GM23338 (cell line): ENCODE results near the gene SLC6A18. TPM values are rescaled to one million over a fixed set of nuclear protein-coding genes. Genes with fewer than 3 reads are reported as not detected.

ENCODE experiments used
- ATAC-seq: fragments of 200-7000 bp; cut with Tn5 transposase; 3 replicates; pipeline ENCODE4 v1.9.1; 2020
- DNase-seq: peaks from one replicate; pipeline ENCODE4 v3.0.0-alpha.2; 2015; ENCODE audit warnings: low spot score
- H2AFZ ChIP-seq: fragments of 200-600 bp; sonication (generic); 2 replicates; pipeline ENCODE4 v1.8.0; 2016; ENCODE audit warnings: antibody characterized with exemption, mild to moderate bottlenecking, moderate library complexity
- H3F3A ChIP-seq: fragments of 200-600 bp; sonication (generic); replicated peaks from 2 replicates; pipeline ENCODE4 v1.8.0; 2017; ENCODE audit warnings: antibody characterized with exemption, mixed run types, low read depth
- H3K27ac ChIP-seq: fragments of 200-600 bp; sonication (generic); 2 replicates; pipeline ENCODE4 v1.6.1; 2016; ENCODE audit warnings: low read depth
- H3K27me3 ChIP-seq: fragments of 200-600 bp; sonication (generic); 2 replicates; pipeline ENCODE4 v1.8.0; 2016; ENCODE audit warnings: mild to moderate bottlenecking, mixed run types, moderate library complexity; ENCODE audit not compliant: insufficient read depth
- H3K36me3 ChIP-seq: fragments of 200-600 bp; sonication (generic); 2 replicates; pipeline ENCODE4 v1.8.0; 2016; ENCODE audit warnings: mild to moderate bottlenecking; ENCODE audit not compliant: insufficient read depth
- H3K4me1 ChIP-seq: fragments of 200-600 bp; sonication (generic); 2 replicates; pipeline ENCODE4 v1.8.0; 2016; ENCODE audit warnings: mild to moderate bottlenecking, moderate library complexity; ENCODE audit not compliant: insufficient read depth
- H3K4me2 ChIP-seq: fragments of 200-600 bp; sonication (generic); 2 replicates; pipeline ENCODE4 v1.7.1; 2017; ENCODE audit warnings: mixed run types
- H3K4me3 ChIP-seq: fragments of 200-600 bp; sonication (generic); 2 replicates; pipeline ENCODE4 v1.6.1; 2016; ENCODE audit warnings: mixed run types
- H3K79me2 ChIP-seq: fragments of 200-600 bp; sonication (generic); replicated peaks from 2 replicates; pipeline ENCODE4 v1.8.0; 2017; ENCODE audit warnings: mild to moderate bottlenecking; ENCODE audit not compliant: insufficient read depth
- H3K9me2 ChIP-seq: fragments of 200-600 bp; sonication (generic); 2 replicates; pipeline ENCODE4 v1.8.0; 2017; ENCODE audit not compliant: insufficient read depth
- H4K20me1 ChIP-seq: fragments of 200-600 bp; sonication (generic); replicated peaks from 2 replicates; pipeline ENCODE4 v1.8.0; 2017; ENCODE audit warnings: mild to moderate bottlenecking; ENCODE audit not compliant: insufficient read depth
- H3K27ac Mint-ChIP-seq: 2 replicates; pipeline ENCODE4 v1.8.0; 2020; ENCODE audit warnings: inconsistent platforms, mild to moderate bottlenecking, moderate library complexity, mixed read lengths
- H3K27me3 Mint-ChIP-seq: 3 replicates; pipeline ENCODE4 v1.8.0; 2022; ENCODE audit warnings: low read depth, mild to moderate bottlenecking, moderate library complexity, mixed read lengths, inconsistent platforms; ENCODE audit not compliant: insufficient read depth, poor library complexity
- H3K36me3 Mint-ChIP-seq: 3 replicates; pipeline ENCODE4 v1.8.0; 2021; ENCODE audit warnings: low read depth, mild to moderate bottlenecking, inconsistent platforms, moderate library complexity, mixed read lengths
- H3K4me1 Mint-ChIP-seq: 3 replicates; pipeline ENCODE4 v1.8.0; 2020; ENCODE audit warnings: mild to moderate bottlenecking, inconsistent platforms, mixed read lengths
- H3K4me3 Mint-ChIP-seq: 3 replicates; pipeline ENCODE4 v1.8.0; 2021; ENCODE audit warnings: moderate library complexity, mild to moderate bottlenecking, inconsistent platforms, mixed read lengths
- H3K9me3 Mint-ChIP-seq: 3 replicates; pipeline ENCODE4 v1.8.0; 2020; ENCODE audit warnings: moderate library complexity, mild to moderate bottlenecking, inconsistent platforms, mixed read lengths
- CTCF ChIP-seq, 2 experiments: fragments of 200-600 bp in 1 of 2; sonication (generic) in 1 of 2; conservative IDR thresholded peaks; 2 replicates each; pipeline versions ENCODE4 v1.5.1 to v1.6.1; 2016 to 2017; ENCODE audit warnings: antibody characterized with exemption in 2 of 2, low read depth in 2 of 2, mild to moderate bottlenecking in 2 of 2, moderate library complexity in 1 of 2
- ETS1 ChIP-seq: IDR thresholded peaks from 2 replicates; pipeline ENCODE4 v1.6.1; 2016; ENCODE audit warnings: antibody characterized with exemption
- EZH2 ChIP-seq: fragments of 200-600 bp; sonication (generic); IDR thresholded peaks from one replicate; pipeline ENCODE4 v1.8.0; 2017; ENCODE audit warnings: antibody characterized with exemption, mild to moderate bottlenecking, low read depth; ENCODE audit not compliant: unreplicated experiment
- EZH2phosphoT487 ChIP-seq: fragments of 200-600 bp; sonication (generic); IDR thresholded peaks from one replicate; pipeline ENCODE4 v1.8.1; 2018; ENCODE audit warnings: antibody characterized with exemption; ENCODE audit not compliant: unreplicated experiment
- JUNB ChIP-seq: IDR thresholded peaks from one replicate; pipeline ENCODE4 v1.6.1; 2016; ENCODE audit warnings: antibody characterized with exemption; ENCODE audit not compliant: unreplicated experiment
- REST ChIP-seq: IDR thresholded peaks from one replicate; pipeline ENCODE4 v1.6.1; 2018; ENCODE audit warnings: antibody characterized with exemption; ENCODE audit not compliant: unreplicated experiment
- STAT1 ChIP-seq: IDR thresholded peaks from one replicate; pipeline ENCODE4 v1.6.1; 2016; ENCODE audit warnings: antibody characterized with exemption; ENCODE audit not compliant: unreplicated experiment
- ZNF114 ChIP-seq: fragments of 250-450 bp; sonication (Bioruptor Pico); IDR thresholded peaks from 2 replicates; pipeline ENCODE4 v1.5.0; 2020; ENCODE audit warnings: mild to moderate bottlenecking, moderate library complexity
- ZNF331 ChIP-seq: fragments of 250-450 bp; sonication (Bioruptor Pico); IDR thresholded peaks from 2 replicates; pipeline ENCODE4 v1.5.0; 2020; ENCODE audit warnings: low read depth, mild to moderate bottlenecking, moderate library complexity
- polyA plus RNA-seq: library from polyadenylated mRNA; unstranded; fragments of >200 nt; fragmentation: Nextera tagmentation; extraction: Ambion mirVana; gene quantifications from 2 replicates; pipeline ENCODE4 v1.2.1, GENCODE V29; 2016
- total RNA-seq: library from RNA; depleted of rRNA; stranded (reverse); fragments of >200 nt; shearing (Covaris generic); gene quantifications from 2 replicates; pipeline ENCODE4 v1.2.3, GENCODE V29; 2014

Gene SLC6A18
- total and polyA plus RNA-seq, 2 experiments from 2014 or later = not detected

DNA sequence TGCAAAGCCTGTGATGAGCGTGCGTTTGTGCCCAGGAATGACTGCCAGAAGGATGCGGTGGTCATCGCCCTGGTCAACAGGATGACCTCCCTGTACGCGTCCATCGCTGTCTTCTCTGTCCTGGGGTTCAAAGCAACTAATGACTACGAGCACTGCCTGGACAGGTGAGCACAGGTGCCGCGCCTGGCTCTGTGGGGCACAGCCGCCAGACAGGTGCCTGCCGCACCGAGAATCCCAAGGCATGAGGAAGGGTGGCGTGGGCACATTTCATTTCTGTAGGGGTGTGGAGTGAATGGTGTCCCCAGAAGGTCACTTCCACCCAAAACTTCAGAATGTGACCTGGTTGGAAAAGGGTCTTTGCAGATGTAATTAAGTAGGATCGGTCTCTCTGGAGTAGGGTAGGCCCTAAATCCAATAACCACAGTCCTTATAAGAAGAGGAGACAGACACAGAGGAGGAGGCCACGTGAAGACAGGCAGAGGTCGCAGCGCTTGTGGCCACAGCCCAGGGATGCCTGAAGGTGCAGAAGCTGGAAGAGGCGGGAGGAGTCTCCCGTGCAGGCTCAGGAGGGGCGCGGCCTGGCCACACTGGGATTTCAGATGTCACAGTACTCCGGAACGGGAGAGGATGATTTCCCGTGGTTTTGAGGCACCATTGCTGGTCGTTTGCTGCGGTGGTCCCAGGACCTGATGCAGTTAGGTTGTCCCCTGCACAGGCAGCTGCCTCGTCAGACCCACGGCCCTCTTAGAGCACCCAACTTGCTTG lies 15.5 kb downstream of the SLC6A18 start:
- no peak for TF ChIP-seq ETS1
- no peak for TF ChIP-seq ZNF331 (CRISPR knock-in tag)
- no peak for TF ChIP-seq STAT1
- no peak for TF ChIP-seq EZH2
- TF ChIP-seq ZNF114 (CRISPR knock-in tag) = no peak
- no peak for TF ChIP-seq REST
- TF ChIP-seq EZH2phosphoT487 = no peak
- TF ChIP-seq JUNB = no peak

GRCh38 chr5:1241509-1242080 lies 16.4 kb downstream of the SLC6A18 start:
- no peak for ATAC-seq
- TF ChIP-seq CTCF (conservative IDR thresholded peaks at IDR 0.05; ENCODE audit: low read depth in 2 of 2) (no peak), EZH2phosphoT487 (no peak)
- no peaks in the 10 kb centered on the region for H3K36me3 Mint-ChIP-seq
- Histone ChIP-seq H3K9me2 (no peaks in the 10 kb centered on the region), H3K4me2 (no peak overlapping the region), H3F3A (no peaks in the 10 kb centered on the region), H4K20me1 (no peaks in the 10 kb centered on the region), H3K27ac (no peak overlapping the region), H3K36me3 (no peaks in the 10 kb centered on the region), H3K4me3 (no peak overlapping the region), H3K4me1 (0 out of 2 replicates have a peak, but pooled peaks cover 3% of the 10 kb centered on the region), H3K27me3 (no peaks in the 10 kb centered on the region), H2AFZ (no peak overlapping the region), H3K79me2 (no peaks in the 10 kb centered on the region)
- no peak for DNase-seq
- H3K9me3 Mint-ChIP-seq = peaks cover 4% of the 10 kb centered on the region; the same call in 1 of the 3 replicates
- H3K27ac Mint-ChIP-seq = no peak overlapping the region
- peaks cover 13% of the 10 kb centered on the region; the same call in 2 of the 3 replicates for H3K4me1 Mint-ChIP-seq
- H3K4me3 Mint-ChIP-seq = no peak overlapping the region
- peaks cover 2% of the 10 kb centered on the region for H3K27me3 Mint-ChIP-seq

More for the DNA sequence above, 15.5 kb downstream of the SLC6A18 start:
- Mint-ChIP-seq H3K27me3 (peaks cover 5% of the 10 kb centered on the region), H3K27ac (no peak overlapping the region), H3K4me3 (no peak overlapping the region), H3K9me3 (peaks cover 13% of the 10 kb centered on the region), H3K4me1 (peaks cover 13% of the 10 kb centered on the region; the same call in 2 of the 3 replicates), H3K36me3 (no peaks in the 10 kb centered on the region)
- no peak overlapping the region for H3K27ac ChIP-seq
- no peaks in the 10 kb centered on the region for H4K20me1 ChIP-seq
- no peak for ATAC-seq
- H3K36me3 ChIP-seq = no peaks in the 10 kb centered on the region
- DNase-seq = no peak
- H3K4me1 ChIP-seq = 0 out of 2 replicates have a peak, but pooled peaks cover 3% of the 10 kb centered on the region
- H3K79me2 ChIP-seq = no peaks in the 10 kb centered on the region
- no peaks in the 10 kb centered on the region for H3K9me2 ChIP-seq
- no peak overlapping the region for H3K4me2 ChIP-seq
- no peaks in the 10 kb centered on the region for H3F3A ChIP-seq
- H3K4me3 ChIP-seq = no peak overlapping the region
- no peak overlapping the region for H2AFZ ChIP-seq
- no peaks in the 10 kb centered on the region for H3K27me3 ChIP-seq
